Measurements from ENCODE around the gene AGBL5. TPM values are rescaled to one million over a fixed set of nuclear protein-coding genes. Genes with fewer than 3 reads are reported as not detected.

Gene AGBL5
- total and polyA plus RNA-seq, 2 donors (not counting 1 experiment from before 2014, with no cell fraction given) = 19.8 to 20.9 TPM

DNA sequence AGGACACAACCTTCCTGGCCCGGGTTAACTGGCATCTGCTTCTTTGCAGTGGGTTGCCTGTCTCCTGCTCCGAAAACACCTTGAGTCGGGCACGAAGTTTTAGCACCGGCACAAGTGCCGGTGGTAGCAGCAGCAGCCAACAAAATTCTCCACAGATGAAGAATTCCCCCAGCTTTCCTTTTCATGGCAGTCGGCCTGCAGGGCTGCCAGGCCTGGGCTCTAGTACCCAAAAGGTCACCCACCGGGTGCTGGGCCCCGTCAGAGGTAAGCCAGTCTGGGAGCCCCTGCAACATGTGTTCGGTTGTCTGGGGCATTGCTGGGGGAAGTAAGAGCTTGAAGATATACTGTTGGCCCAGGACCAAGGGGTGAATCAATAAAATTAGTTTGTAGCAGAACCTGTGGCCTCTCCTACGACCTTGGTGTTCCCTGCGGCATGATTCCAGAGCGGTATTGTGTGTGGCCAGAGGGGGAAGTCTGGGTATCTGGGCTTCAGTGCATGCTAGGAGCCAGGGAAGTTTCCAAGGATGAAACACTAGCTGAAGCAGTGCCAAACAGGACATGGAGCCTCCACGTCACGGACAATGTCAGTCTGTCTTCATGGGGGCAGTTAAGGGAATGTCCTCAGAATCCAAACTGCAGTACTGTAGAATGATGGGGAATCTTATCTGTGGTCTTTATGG, 7.8 kb downstream of the AGBL5 start:
- H3K79me2 ChIP-seq (ENCODE audit: control insufficient read depth, insufficient read depth, low read length) = no peaks in the 10 kb centered on the region
- no peak overlapping the region for H3K27ac ChIP-seq (ENCODE audit: insufficient read depth, low read length)
- no peaks in the 10 kb centered on the region for H3K9me3 ChIP-seq (ENCODE audit: control insufficient read depth, insufficient read depth, low read depth, low read length)
- no peaks in the 10 kb centered on the region for H3K27me3 ChIP-seq (ENCODE audit: control insufficient read depth, insufficient read depth, low read length)
- H3K4me2 ChIP-seq (ENCODE audit: extremely low read depth, insufficient read depth, low read length) = no peak overlapping the region
- H3K9ac ChIP-seq (ENCODE audit: insufficient read depth, low read length) = no peak overlapping the region
- H3K4me3 ChIP-seq (replicated peaks in 1 of 4; ENCODE audit: control extremely low read depth in 1 of 4, insufficient read depth in 1 of 4, low read depth in 3 of 4, low read length in 4 of 4) = no peak overlapping the region
- H4K20me1 ChIP-seq (ENCODE audit: control insufficient read depth, extremely low read depth, insufficient read depth, low read length) = no peaks in the 10 kb centered on the region
- DNase-seq (ENCODE audit: low read depth in 2 of 2) = no peak
- no peak overlapping the region for H2AFZ ChIP-seq (ENCODE audit: low read length)
- H3K4me1 ChIP-seq (ENCODE audit: control insufficient read depth, extremely low read depth, insufficient read depth, low read length) = peaks cover 5% of the 10 kb centered on the region
- peaks cover 17% of the 10 kb centered on the region for H3K36me3 ChIP-seq (ENCODE audit: control insufficient read depth, insufficient read depth, low read length)
- TF ChIP-seq, protein P1, sequence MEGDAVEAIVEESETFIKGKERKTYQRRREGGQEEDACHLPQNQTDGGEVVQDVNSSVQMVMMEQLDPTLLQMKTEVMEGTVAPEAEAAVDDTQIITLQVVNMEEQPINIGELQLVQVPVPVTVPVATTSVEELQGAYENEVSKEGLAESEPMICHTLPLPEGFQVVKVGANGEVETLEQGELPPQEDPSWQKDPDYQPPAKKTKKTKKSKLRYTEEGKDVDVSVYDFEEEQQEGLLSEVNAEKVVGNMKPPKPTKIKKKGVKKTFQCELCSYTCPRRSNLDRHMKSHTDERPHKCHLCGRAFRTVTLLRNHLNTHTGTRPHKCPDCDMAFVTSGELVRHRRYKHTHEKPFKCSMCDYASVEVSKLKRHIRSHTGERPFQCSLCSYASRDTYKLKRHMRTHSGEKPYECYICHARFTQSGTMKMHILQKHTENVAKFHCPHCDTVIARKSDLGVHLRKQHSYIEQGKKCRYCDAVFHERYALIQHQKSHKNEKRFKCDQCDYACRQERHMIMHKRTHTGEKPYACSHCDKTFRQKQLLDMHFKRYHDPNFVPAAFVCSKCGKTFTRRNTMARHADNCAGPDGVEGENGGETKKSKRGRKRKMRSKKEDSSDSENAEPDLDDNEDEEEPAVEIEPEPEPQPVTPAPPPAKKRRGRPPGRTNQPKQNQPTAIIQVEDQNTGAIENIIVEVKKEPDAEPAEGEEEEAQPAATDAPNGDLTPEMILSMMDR (conservative IDR thresholded peaks at IDR 0.05 in 1 of 2, IDR thresholded peaks at IDR 0.05 in 1 of 2; ENCODE audit: low read depth in 1 of 2, low read length in 2 of 2) = no peak
- no peak for TF ChIP-seq EZH2 (IDR thresholded peaks at IDR 0.05; ENCODE audit: low read length, missing control alignments)

DNA sequence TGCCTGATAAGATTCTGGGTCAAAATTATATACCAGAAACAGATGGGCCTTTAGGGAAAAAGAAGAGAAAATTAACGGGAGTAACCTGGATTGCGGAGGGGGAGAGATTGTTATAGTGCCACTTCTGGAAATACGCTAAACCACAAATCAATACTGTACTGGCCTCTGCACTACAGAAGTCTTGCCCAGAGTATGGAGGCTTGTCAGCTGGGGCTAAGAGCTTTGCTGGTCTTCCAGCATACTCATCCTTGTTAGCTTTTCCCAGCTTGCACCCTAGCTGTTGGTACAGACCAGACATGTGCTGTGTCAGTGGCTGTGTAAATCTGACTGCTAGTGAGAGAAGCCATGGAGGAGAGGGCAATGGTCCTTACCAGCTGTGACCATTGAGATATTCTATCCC, 8.9 kb downstream of the AGBL5 start:
- H4K20me1 ChIP-seq (ENCODE audit: control insufficient read depth, extremely low read depth, insufficient read depth, low read length) = no peaks in the 10 kb centered on the region
- no peak for DNase-seq (ENCODE audit: low read depth in 2 of 2)
- no peak overlapping the region for H2AFZ ChIP-seq (ENCODE audit: low read length)
- H3K9ac ChIP-seq (ENCODE audit: insufficient read depth, low read length) = no peak overlapping the region
- H3K4me3 ChIP-seq (replicated peaks in 1 of 4; ENCODE audit: control extremely low read depth in 1 of 4, insufficient read depth in 1 of 4, low read depth in 3 of 4, low read length in 4 of 4) = no peak overlapping the region
- H3K9me3 ChIP-seq (ENCODE audit: control insufficient read depth, insufficient read depth, low read depth, low read length) = no peaks in the 10 kb centered on the region
- peaks cover 5% of the 10 kb centered on the region for H3K4me1 ChIP-seq (ENCODE audit: control insufficient read depth, extremely low read depth, insufficient read depth, low read length)
- no peaks in the 10 kb centered on the region for H3K79me2 ChIP-seq (ENCODE audit: control insufficient read depth, insufficient read depth, low read length)
- H3K36me3 ChIP-seq (ENCODE audit: control insufficient read depth, insufficient read depth, low read length) = peaks cover 21% of the 10 kb centered on the region
- no peaks in the 10 kb centered on the region for H3K27me3 ChIP-seq (ENCODE audit: control insufficient read depth, insufficient read depth, low read length)
- TF ChIP-seq, protein P1 (conservative IDR thresholded peaks at IDR 0.05 in 1 of 2, IDR thresholded peaks at IDR 0.05 in 1 of 2; ENCODE audit: low read depth in 1 of 2, low read length in 2 of 2) = no peak
- no peak for TF ChIP-seq EZH2 (IDR thresholded peaks at IDR 0.05; ENCODE audit: low read length, missing control alignments)
- H3K4me2 ChIP-seq (ENCODE audit: extremely low read depth, insufficient read depth, low read length) = no peak overlapping the region
- H3K27ac ChIP-seq (ENCODE audit: insufficient read depth, low read length) = no peak overlapping the region

DNA sequence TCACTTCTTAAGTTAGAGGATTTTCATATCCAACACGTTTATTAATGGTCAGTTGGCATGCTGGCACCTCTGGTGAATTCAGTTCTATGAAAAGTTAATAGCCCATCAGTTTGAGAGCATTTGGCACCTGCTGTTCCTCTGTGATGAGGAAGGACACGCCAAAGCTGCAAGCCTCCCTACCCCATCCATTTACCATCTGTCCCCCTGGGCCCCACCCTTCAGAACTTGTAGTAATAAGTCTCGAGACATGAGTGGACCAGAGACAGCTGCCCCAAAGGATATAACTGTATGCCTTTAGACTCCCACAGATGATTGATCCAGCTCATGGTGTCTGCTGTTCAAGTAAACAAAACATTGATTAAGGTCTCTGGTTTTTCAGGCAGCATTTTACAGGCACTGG, 13.7 kb downstream of the AGBL5 start:
- TF ChIP-seq EZH2 (IDR thresholded peaks at IDR 0.05; ENCODE audit: low read length, missing control alignments) = no peak
- TF ChIP-seq, protein P1 (conservative IDR thresholded peaks at IDR 0.05 in 1 of 2, IDR thresholded peaks at IDR 0.05 in 1 of 2; ENCODE audit: low read depth in 1 of 2, low read length in 2 of 2) = no peak
- no peaks in the 10 kb centered on the region for H4K20me1 ChIP-seq (ENCODE audit: control insufficient read depth, extremely low read depth, insufficient read depth, low read length)
- H3K27ac ChIP-seq (ENCODE audit: insufficient read depth, low read length) = no peak overlapping the region
- no peaks in the 10 kb centered on the region for H3K27me3 ChIP-seq (ENCODE audit: control insufficient read depth, insufficient read depth, low read length)
- H3K36me3 ChIP-seq (ENCODE audit: control insufficient read depth, insufficient read depth, low read length) = peaks cover 28% of the 10 kb centered on the region
- peaks cover 5% of the 10 kb centered on the region for H3K4me1 ChIP-seq (ENCODE audit: control insufficient read depth, extremely low read depth, insufficient read depth, low read length)
- DNase-seq (ENCODE audit: low read depth in 2 of 2) = no peak
- no peak overlapping the region for H2AFZ ChIP-seq (ENCODE audit: low read length)
- no peak overlapping the region for H3K4me2 ChIP-seq (ENCODE audit: extremely low read depth, insufficient read depth, low read length)
- no peaks in the 10 kb centered on the region for H3K9me3 ChIP-seq (ENCODE audit: control insufficient read depth, insufficient read depth, low read depth, low read length)
- no peak overlapping the region for H3K9ac ChIP-seq (ENCODE audit: insufficient read depth, low read length)
- H3K4me3 ChIP-seq (replicated peaks in 1 of 4; ENCODE audit: control extremely low read depth in 1 of 4, insufficient read depth in 1 of 4, low read depth in 3 of 4, low read length in 4 of 4) = no peak overlapping the region
- peaks cover 28% of the 10 kb centered on the region for H3K79me2 ChIP-seq (ENCODE audit: control insufficient read depth, insufficient read depth, low read length)

Data from fibroblast of lung (primary cell).